Calu3 (cell line): ENCODE results near the gene VPS13D. TPM values are rescaled to one million over a fixed set of nuclear protein-coding genes. Genes with fewer than 3 reads are reported as not detected.

Experiments
- BruUV-seq: library from RNA; stranded (reverse); fragments of 400-500 nt; replicated peaks from 2 replicates; lab custom pipeline; 2021; lab: Mats Ljungman, UMichigan
- CTCF ChIA-PET: fragments of 300-600 bp; sonication (Branson Sonifier 250); formaldehyde crosslinking; loops from one replicate; lab custom pipeline; 2022; ENCODE audit warnings: antibody characterized with exemption; lab: Charles Lee
- DNase-seq: peaks from one replicate; pipeline ENCODE4 v3.0.0; 2022
- H3K27ac Mint-ChIP-seq: one replicate; pipeline ENCODE4 v1.8.0; 2022; ENCODE audit warnings: mixed read lengths; ENCODE audit not compliant: unreplicated experiment
- H3K27me3 Mint-ChIP-seq: one replicate; pipeline ENCODE4 v1.8.0; 2022; ENCODE audit warnings: mixed read lengths; ENCODE audit not compliant: unreplicated experiment
- H3K36me3 Mint-ChIP-seq: one replicate; pipeline ENCODE4 v1.8.0; 2022; ENCODE audit warnings: mild to moderate bottlenecking, moderate library complexity, mixed read lengths; ENCODE audit not compliant: insufficient read depth, unreplicated experiment
- H3K4me1 Mint-ChIP-seq: one replicate; pipeline ENCODE4 v1.8.0; 2022; ENCODE audit warnings: mild to moderate bottlenecking, low read depth, mixed read lengths; ENCODE audit not compliant: unreplicated experiment
- H3K4me3 Mint-ChIP-seq: one replicate; pipeline ENCODE4 v1.8.0; 2022; ENCODE audit warnings: mild to moderate bottlenecking, low read depth, moderate library complexity, mixed read lengths; ENCODE audit not compliant: unreplicated experiment
- H3K9me3 Mint-ChIP-seq: one replicate; pipeline ENCODE4 v1.8.0; 2022; ENCODE audit warnings: low read depth, mixed read lengths; ENCODE audit not compliant: unreplicated experiment
- CTCF ChIP-seq: fragments of 200-600 bp; IDR thresholded peaks from one replicate; pipeline ENCODE4 v1.8.0; 2022; ENCODE audit warnings: antibody characterized with exemption; ENCODE audit not compliant: unreplicated experiment
- intact Hi-C: fragments of 100-400 bp; cut with micrococcal nuclease; formaldehyde crosslinking; loops from one replicate; pipeline ENCODE4 v1.10.0; 2022; ENCODE audit not compliant: unreplicated experiment
- total RNA-seq: library from RNA; stranded (reverse); gene quantifications from 2 replicates; pipeline ENCODE4 v1.2.3, GENCODE V29; 2022

Gene VPS13D
- total RNA-seq, 1 experiment from 2014 or later, result 30.6 TPM

DNA sequence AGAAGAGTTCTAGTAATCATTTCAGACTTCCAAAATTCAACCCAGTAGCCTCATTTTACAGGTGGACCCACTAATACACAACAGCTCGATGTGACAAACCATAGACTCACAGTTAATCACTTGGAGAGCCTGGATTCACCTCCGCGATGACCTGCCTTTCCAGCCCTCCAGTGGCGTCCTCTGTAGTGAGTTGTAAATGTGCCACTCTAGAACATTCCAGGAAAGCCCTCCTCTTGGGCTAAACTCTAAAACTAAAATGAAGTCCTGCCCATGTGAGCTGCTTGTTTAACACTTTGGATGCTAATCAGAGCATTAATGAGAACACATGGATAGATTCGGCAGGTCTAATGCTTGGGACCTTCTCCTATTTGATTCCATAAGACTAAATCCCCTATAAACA lies 247.5 kb downstream of the VPS13D start:
- intact Hi-C loops, result loop anchor here (5.0 kb wide), 1 partner anchor 120 kb away; no protein-coding TSS in a partner anchor
- CTCF ChIA-PET, result interaction anchor here (1.3 kb wide), 1 partner anchor 111 kb away, joined by 3 read pairs; no protein-coding TSS in a partner anchor
- Mint-ChIP-seq H3K27ac (peak overlapping the region; percentile 99), H3K27me3 (no peaks in the 10 kb centered on the region), H3K4me1 (peaks cover 42% of the 10 kb centered on the region), H3K36me3 (peaks cover 19% of the 10 kb centered on the region), H3K4me3 (no peak overlapping the region), H3K9me3 (no peaks in the 10 kb centered on the region)
- no peak for DNase-seq
- TF ChIP-seq CTCF, result no peak
- BruUV-seq, result no TSS peak

GRCh38 chr1:12477936-12478611 lies 248.2 kb downstream of the VPS13D start:
- TF ChIP-seq CTCF, result no peak
- Mint-ChIP-seq H3K4me1 (peaks cover 42% of the 10 kb centered on the region), H3K27ac (peak overlapping the region; percentile 99), H3K36me3 (peaks cover 19% of the 10 kb centered on the region), H3K9me3 (no peaks in the 10 kb centered on the region), H3K27me3 (no peaks in the 10 kb centered on the region), H3K4me3 (peak overlapping the region; percentile 49)
- CTCF ChIA-PET, result interaction anchor here (1.0 to 1.3 kb wide), 4 partner anchors 72 to 141 kb away, joined by 3 to 4 read pairs (median 3); partner anchors contain the start of gene DHRS3
- peak; percentile 91 for DNase-seq
- intact Hi-C loops, result loop anchor here (1.0 to 5.0 kb wide), 8 partner anchors 24 to 181 kb away; partner anchors contain the start of gene DHRS3
- no TSS peak for BruUV-seq

GRCh38 chr1:12478612-12478985 lies 248.8 kb downstream of the VPS13D start:
- intact Hi-C loops, result loop anchor here (1.0 to 5.0 kb wide), 8 partner anchors 24 to 181 kb away; partner anchors contain the start of gene DHRS3
- Mint-ChIP-seq H3K36me3 (peaks cover 19% of the 10 kb centered on the region), H3K27me3 (no peaks in the 10 kb centered on the region), H3K4me3 (peak overlapping the region; percentile 49), H3K9me3 (no peaks in the 10 kb centered on the region), H3K4me1 (peaks cover 42% of the 10 kb centered on the region), H3K27ac (peak overlapping the region; percentile 99)
- no peak for DNase-seq
- no peak for TF ChIP-seq CTCF
- TSS peak; percentile 86 for BruUV-seq
- CTCF ChIA-PET, result interaction anchor here (1.0 to 1.3 kb wide), 4 partner anchors 71 to 140 kb away, joined by 3 to 4 read pairs (median 3); partner anchors contain the start of gene DHRS3

DNA sequence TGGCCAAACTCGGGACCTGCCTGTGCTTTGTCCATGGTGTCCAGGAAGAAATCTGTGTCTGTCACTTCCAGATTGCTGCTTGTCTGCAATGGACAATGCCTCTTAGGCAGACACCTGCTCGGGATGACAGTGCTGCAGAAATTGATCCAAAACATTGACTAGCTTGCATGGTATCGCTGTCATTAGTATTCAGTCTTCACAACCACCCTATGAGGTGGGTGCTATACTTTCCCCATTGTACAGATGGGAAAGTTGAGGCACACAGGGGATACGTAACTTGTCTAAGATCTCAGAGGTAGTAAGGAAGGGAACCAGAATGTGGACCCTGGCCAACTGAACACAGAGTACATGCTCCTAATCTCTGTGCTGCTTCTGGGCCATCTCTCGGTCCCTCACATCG lies 249.5 kb downstream of the VPS13D start:
- no peaks in the 10 kb centered on the region for H3K27me3 Mint-ChIP-seq
- H3K9me3 Mint-ChIP-seq, result no peaks in the 10 kb centered on the region
- no peak for TF ChIP-seq CTCF
- peaks cover 46% of the 10 kb centered on the region for H3K4me1 Mint-ChIP-seq
- DNase-seq, result no peak
- peak overlapping the region; percentile 99 for H3K27ac Mint-ChIP-seq
- intact Hi-C loops, result loop anchor here (2.0 to 5.0 kb wide), 4 partner anchors 61 to 165 kb away; no protein-coding TSS in a partner anchor
- CTCF ChIA-PET, result no interaction called here
- H3K36me3 Mint-ChIP-seq, result peaks cover 19% of the 10 kb centered on the region
- peak overlapping the region; percentile 49 for H3K4me3 Mint-ChIP-seq
- no TSS peak for BruUV-seq
